ENCODE data around the gene TRIM65. TPM values are rescaled to one million over a fixed set of nuclear protein-coding genes. Genes with fewer than 3 reads are reported as not detected.
"Not testable (repeated sequence)": the region's sequence is repeated elsewhere in the genome, so short reads cannot be mapped to it uniquely, and the experiment has no call there.

Gene TRIM65
- total RNA-seq, 1 experiment from 2014 or later = 48.6 TPM

GRCh38 chr17:75854101-75854748 lies 42.5 kb downstream of the TRIM65 start:
- TSS peak; percentile 93 for BruUV-seq (replicated peaks)
- H3K4me1 ChIP-seq (ENCODE audit: control insufficient read depth, insufficient read depth, low read length) = peaks cover 19% of the 10 kb centered on the region
- in situ Hi-C loops (cut with HindIII; ENCODE audit: low pct_unique_long_range_greater_than_20kb, low sequenced_read_pairs) (no loop called here), intact Hi-C loops (cut with micrococcal nuclease; ENCODE audit: unreplicated experiment) (no loop called here)
- 0 out of 2 replicates have a peak, but pooled peaks have one; percentile 21 for TF ChIP-seq POLR2AphosphoS5 (IDR thresholded peaks at IDR 0.05; ENCODE audit: low read depth, low read length)
- TF ChIP-seq TCF7L2 (IDR thresholded peaks at IDR 0.05; ENCODE audit: low read depth, low read length) = no peak
- no peaks in the 10 kb centered on the region for H3K9me3 ChIP-seq (ENCODE audit: control insufficient read depth, insufficient read depth, low read depth, low read length)
- CTCF ChIA-PET = interaction anchor here (0.5 kb wide), 1 partner anchor 24 kb away, joined by 3 read pairs; the partner anchor contains the start of gene TRIM47
- DNase-seq (ENCODE audit: low read depth, low spot score) (no peak), ATAC-seq (peak; percentile 36)
- H3K4me3 ChIP-seq (ENCODE audit: low read depth in 2 of 2, low read length in 2 of 2) = peak overlapping the region; percentile 91 to 97
- H3K27me3 ChIP-seq (ENCODE audit: control insufficient read depth, insufficient read depth, low read length) = no peaks in the 10 kb centered on the region
- H3K27ac ChIP-seq (ENCODE audit: low read length) = peak overlapping the region; percentile 82
- H3K36me3 ChIP-seq (ENCODE audit: control insufficient read depth, insufficient read depth, low read length) = no peaks in the 10 kb centered on the region; the same call in 1 of the 2 replicates
- POLR2A ChIA-PET = interaction anchor here (0.5 to 1.4 kb wide), 3 partner anchors 15 to 411 kb away, joined by 3 to 5 read pairs (median 4); a partner anchor contains a TSS

GRCh38 chr17:75853433-75853832 lies 43.3 kb downstream of the TRIM65 start:
- in situ Hi-C loops (cut with HindIII; ENCODE audit: low pct_unique_long_range_greater_than_20kb, low sequenced_read_pairs) (no loop called here), intact Hi-C loops (cut with micrococcal nuclease; ENCODE audit: unreplicated experiment) (no loop called here)
- BruUV-seq (replicated peaks) = no TSS peak
- H3K27me3 ChIP-seq (ENCODE audit: control insufficient read depth, insufficient read depth, low read length) = no peaks in the 10 kb centered on the region
- no peak for DNase-seq (ENCODE audit: low read depth, low spot score)
- ChIA-PET CTCF (interaction anchor here (0.5 kb wide), 1 partner anchor 25 kb away, joined by 3 read pairs; the partner anchor contains the start of gene TRIM47), POLR2A (interaction anchor here (0.5 to 0.6 kb wide), 3 partner anchors 115 to 1243 kb away, joined by 3 to 8 read pairs (median 3); no protein-coding TSS in a partner anchor)
- H3K9me3 ChIP-seq (ENCODE audit: control insufficient read depth, insufficient read depth, low read depth, low read length) = no peaks in the 10 kb centered on the region
- peaks cover 23% of the 10 kb centered on the region for H3K4me1 ChIP-seq (ENCODE audit: control insufficient read depth, insufficient read depth, low read length)
- no peak for ATAC-seq
- peak overlapping the region; percentile 82; the same call in 1 of the 2 replicates for H3K27ac ChIP-seq (ENCODE audit: low read length)
- no peak overlapping the region for H3K4me3 ChIP-seq (ENCODE audit: low read depth in 2 of 2, low read length in 2 of 2)
- TF ChIP-seq SIN3A (IDR thresholded peaks at IDR 0.05; ENCODE audit: borderline replicate concordance, insufficient read depth, low read depth, low read length) (no peak), POLR2AphosphoS5 (IDR thresholded peaks at IDR 0.05; ENCODE audit: low read depth, low read length) (no peak)
- no peaks in the 10 kb centered on the region; the same call in 1 of the 2 replicates for H3K36me3 ChIP-seq (ENCODE audit: control insufficient read depth, insufficient read depth, low read length)

GRCh38 chr17:75851693-75851991 lies 45.1 kb downstream of the TRIM65 start:
- CTCF ChIA-PET; DNase-seq (ENCODE audit: low read depth, low spot score); in situ Hi-C loops (cut with HindIII; ENCODE audit: low pct_unique_long_range_greater_than_20kb, low sequenced_read_pairs); H3K36me3 ChIP-seq (ENCODE audit: control insufficient read depth, insufficient read depth, low read length); BruUV-seq (replicated peaks); H3K9me3 ChIP-seq (ENCODE audit: control insufficient read depth, insufficient read depth, low read depth, low read length); ATAC-seq; H3K4me3 ChIP-seq (ENCODE audit: low read depth in 2 of 2, low read length in 2 of 2); H3K27me3 ChIP-seq (ENCODE audit: control insufficient read depth, insufficient read depth, low read length); H3K27ac ChIP-seq (ENCODE audit: low read length); intact Hi-C loops (cut with micrococcal nuclease; ENCODE audit: unreplicated experiment); POLR2A ChIA-PET: not testable (repeated sequence)
- peaks cover 31% of the 10 kb centered on the region for H3K4me1 ChIP-seq (ENCODE audit: control insufficient read depth, insufficient read depth, low read length)

- in situ Hi-C loops (cut with HindIII; ENCODE audit: low pct_unique_long_range_greater_than_20kb, low sequenced_read_pairs) = no loop called here
- Histone ChIP-seq H3K27me3 (ENCODE audit: control insufficient read depth, insufficient read depth, low read length) (no peaks in the 10 kb centered on the region), H3K9me3 (ENCODE audit: control insufficient read depth, insufficient read depth, low read depth, low read length) (no peaks in the 10 kb centered on the region), H3K4me1 (ENCODE audit: control insufficient read depth, insufficient read depth, low read length) (peaks cover 29% of the 10 kb centered on the region), H3K27ac (ENCODE audit: low read length) (no peak overlapping the region), H3K4me3 (ENCODE audit: low read depth in 2 of 2, low read length in 2 of 2) (no peak overlapping the region), H3K36me3 (ENCODE audit: control insufficient read depth, insufficient read depth, low read length) (no peaks in the 10 kb centered on the region; the same call in 1 of the 2 replicates)
- no peak for ATAC-seq
- POLR2A ChIA-PET = interaction anchor here (0.7 kb wide), 1 partner anchor 11 kb away, joined by 6 read pairs; no protein-coding TSS in a partner anchor
- intact Hi-C loops (cut with micrococcal nuclease; ENCODE audit: unreplicated experiment) = no loop called here
- CTCF ChIA-PET = no interaction called here
- BruUV-seq (replicated peaks) = no TSS peak
- TF ChIP-seq SIN3A (IDR thresholded peaks at IDR 0.05; ENCODE audit: borderline replicate concordance, insufficient read depth, low read depth, low read length) (no peak), REST (IDR thresholded peaks at IDR 0.05; ENCODE audit: insufficient read depth in 1 of 2, low read depth in 2 of 2, low read length in 1 of 2) (no peak), TCF7L2 (IDR thresholded peaks at IDR 0.05; ENCODE audit: low read depth, low read length) (no peak), POLR2AphosphoS5 (IDR thresholded peaks at IDR 0.05; ENCODE audit: low read depth, low read length) (no peak), CTCF (IDR thresholded peaks at IDR 0.05) (no peak)
- DNase-seq (ENCODE audit: low read depth, low spot score) = no peak
Measured at GRCh38 chr17:75850928-75851692, 45.6 kb downstream of the TRIM65 start.

Measured in Panc1 (cell line).